GM12891 (cell line): Measurements from ENCODE around the gene LPCAT1.

Source experiments
- PAX5 ChIP-seq: IDR thresholded peaks from 2 replicates; pipeline ENCODE4 v1.6.1; 2011; ENCODE audit warnings: low read length, moderate library complexity, mild to moderate bottlenecking; ENCODE audit not compliant: insufficient read depth, severe bottlenecking
- POLR2A ChIP-seq: IDR thresholded peaks from 2 replicates; pipeline ENCODE4 v1.6.1; 2011; ENCODE audit warnings: low read depth, low read length, control low read depth

DNA sequence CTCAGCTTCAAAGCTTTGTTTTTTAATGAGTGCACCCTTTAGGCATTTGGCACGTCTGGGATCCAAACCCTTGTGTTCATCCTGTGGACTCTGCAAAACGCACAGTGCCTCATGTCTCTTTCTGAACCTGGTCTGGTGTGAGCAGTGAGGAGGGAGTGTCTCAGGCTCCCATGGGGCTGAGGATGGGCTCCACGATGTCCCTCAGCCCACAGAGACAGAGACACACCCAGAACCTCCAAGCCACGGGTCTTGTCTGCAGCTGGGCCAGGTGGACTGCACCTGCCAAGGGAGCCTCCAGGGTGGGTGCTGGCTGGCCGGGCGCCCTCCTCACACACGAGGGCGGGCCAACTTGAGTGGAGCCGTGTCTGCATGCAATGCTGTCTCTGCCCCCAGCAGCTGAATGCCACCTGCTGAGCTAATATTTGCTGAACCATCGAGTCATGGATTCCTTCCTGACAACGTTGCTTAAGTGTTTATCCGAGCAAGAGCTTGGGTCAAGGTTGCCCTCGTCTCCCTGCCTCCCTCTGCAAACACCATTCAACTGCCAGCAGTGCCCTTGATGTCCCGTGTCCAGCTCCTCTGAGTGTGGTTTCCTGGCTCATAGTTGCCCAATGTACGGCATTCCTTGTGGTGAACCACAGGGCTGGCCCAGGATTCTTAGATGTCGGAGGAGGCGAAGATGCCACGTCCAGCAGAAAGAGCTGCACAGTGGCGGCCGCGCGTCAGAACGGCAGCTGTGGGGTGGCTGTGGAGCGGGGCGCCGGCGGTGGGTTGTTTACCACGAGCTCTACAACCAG lies 31.4 kb upstream of the LPCAT1 start:
- no peak for TF ChIP-seq PAX5
- no peak for TF ChIP-seq POLR2A
